GM12892 (cell line): Measurements from ENCODE around the gene SV2B.

Source experiments
- POLR2A ChIP-seq: IDR thresholded peaks from 2 replicates; pipeline ENCODE4 v1.6.1; 2011; ENCODE audit warnings: low read depth, low read length, control low read depth
- POLR2AphosphoS5 ChIP-seq: IDR thresholded peaks from 2 replicates; pipeline ENCODE4 v1.6.1; 2011; ENCODE audit warnings: low read depth, low read length, control low read depth

GRCh38 chr15:91311986-91312385 is 211.9 kb downstream of the SV2B start:
- TF ChIP-seq POLR2AphosphoS5 = no peak
- TF ChIP-seq POLR2A = no peak
